ENCODE data around the gene VCP.

VCP gene

DNA sequence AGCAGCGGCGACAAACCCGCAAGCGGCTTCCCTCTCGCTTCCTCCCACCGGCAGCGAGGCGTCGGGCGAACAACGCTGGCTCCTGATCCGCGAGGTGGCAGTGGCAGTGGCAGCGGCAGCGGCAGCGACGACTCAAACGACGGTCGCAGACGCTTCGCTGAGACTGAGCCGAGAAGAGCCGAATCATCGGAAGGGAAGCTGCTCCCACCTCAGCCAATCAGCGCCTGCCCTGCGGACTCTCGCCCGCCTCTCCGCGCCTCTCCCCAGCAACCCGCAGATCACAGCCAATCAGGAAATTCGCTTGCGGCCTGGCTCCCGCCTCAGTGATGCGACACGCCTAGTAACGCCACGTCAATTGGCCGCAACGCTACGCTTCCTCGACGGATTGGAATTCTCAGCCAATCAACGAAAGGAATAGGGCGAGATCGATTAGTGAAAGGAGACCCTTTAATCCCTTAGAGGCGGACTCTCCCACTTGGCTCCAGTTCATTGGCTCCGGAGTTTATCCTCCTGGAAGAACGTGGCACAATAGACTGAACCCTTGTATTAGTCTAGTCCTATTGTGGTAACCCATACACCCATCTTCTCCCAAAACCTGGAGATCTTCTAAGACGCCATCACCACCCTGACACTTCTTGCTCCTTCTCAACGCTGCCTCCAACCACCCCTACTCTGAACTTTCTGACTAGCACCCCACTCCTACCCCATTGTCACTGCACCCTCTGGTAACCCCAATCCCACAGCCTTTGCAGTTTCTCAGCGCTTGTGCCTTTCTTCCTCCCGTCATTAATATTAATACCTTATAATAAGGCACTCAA, at the start of gene VCP:
Gene VCP (minus strand): TSS at position 165 of the 818 bp plus-strand sequence. CDS start 272 bp downstream, outside the sequence.
- peak; percentile 98 for DNase-seq (ENCODE audit: low spot score)

DNA sequence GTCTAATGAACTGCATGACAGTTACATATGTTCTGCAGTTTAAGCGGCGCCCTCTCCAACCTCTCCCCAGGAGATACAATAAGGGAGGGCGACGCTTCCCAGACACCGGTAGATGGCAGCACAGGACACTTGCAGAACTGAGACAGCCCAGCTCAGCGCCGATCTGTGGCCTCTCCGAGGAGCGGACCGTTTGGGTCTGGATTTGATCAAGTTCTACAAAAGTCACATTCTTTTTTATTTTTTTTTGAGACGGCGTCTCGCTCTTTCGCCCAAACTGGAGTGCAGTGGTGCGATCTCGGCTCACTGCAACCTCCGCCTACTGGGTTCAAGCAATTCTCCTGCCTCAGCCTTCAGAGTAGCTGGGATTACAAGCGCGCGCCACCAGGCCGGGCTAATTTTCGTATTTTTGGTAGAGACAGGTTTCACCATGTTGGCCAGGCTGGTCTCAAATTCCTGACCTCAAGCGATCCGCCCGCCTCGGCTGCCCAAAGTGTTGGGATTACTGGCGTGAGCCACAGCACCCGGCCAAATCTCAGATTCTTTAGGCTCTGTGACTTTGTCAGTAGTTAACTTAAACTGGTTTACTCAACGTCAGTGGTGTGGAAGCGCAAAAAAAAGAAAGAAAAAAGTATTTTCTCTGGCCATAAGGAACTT, 44.6 kb upstream of the VCP start:
- peak; percentile 78 for DNase-seq (ENCODE audit: low spot score)

DNA sequence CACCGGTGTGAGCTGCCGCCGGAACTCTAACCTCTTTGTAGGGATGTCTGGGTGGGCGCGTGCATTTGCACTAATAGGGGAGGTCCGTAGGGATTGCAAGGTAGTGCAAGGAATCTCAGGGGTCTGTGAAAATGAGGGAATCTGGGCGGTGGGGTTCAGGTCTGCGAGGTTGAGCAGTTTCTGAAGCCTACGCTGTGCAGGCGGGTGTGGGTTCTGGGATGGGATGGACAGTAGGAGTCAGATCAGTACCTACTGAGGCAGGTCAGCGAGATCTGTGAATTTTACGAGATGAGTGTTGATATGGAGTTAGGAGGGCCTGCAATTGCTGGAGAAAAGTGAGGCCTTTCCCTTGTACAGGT, 44.1 kb upstream of the VCP start:
- DNase-seq (ENCODE audit: low spot score) = no peak

DNA sequence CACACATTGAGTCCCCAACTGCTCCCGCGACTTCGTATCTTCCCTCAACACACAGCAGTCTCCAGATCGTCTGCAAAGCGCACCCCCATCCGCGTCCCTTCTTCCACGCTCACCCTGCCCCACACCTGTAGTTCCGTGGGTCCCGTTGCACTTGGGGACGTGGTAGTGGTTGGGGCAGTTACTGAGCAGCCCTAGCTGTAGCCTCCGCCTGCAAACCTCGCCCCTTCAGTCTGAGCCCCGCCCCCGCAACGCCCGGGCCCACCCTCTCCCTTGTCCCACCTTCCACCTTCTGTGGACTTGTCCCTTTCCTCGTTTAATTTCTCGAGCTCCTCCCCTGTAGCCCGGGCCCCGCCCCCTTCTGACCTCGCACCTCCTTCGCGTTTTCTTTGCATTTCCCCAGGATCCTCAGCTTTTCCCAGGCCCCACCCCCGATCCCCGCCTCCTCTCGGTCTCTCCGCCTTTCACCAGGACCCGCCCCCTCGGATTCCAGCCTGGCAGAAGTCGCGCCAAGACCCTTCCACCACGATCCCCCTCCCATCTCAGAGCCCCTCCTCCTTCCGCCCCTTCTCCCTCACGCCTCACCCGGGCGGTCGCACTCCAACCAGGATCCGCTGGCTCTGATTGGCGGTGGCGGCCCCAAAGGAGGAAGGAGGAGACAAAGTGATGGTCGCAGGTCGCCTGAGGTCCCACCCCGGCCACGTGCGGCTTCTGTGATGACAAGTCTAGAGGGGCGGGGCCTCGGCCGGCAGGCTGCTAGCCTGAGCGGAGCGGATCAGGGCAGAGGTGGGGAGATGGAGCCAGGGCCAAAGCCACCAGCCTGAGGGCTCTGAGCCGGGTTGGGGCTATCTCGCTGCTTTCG, 43.5 kb upstream of the VCP start, which contains the start of gene ATOSB:
Gene ATOSB (minus strand): TSS at position 183 of the 859 bp plus-strand sequence. CDS start 7,588 bp downstream, outside the sequence.
- DNase-seq (ENCODE audit: low spot score) = peak; percentile 92

DNA sequence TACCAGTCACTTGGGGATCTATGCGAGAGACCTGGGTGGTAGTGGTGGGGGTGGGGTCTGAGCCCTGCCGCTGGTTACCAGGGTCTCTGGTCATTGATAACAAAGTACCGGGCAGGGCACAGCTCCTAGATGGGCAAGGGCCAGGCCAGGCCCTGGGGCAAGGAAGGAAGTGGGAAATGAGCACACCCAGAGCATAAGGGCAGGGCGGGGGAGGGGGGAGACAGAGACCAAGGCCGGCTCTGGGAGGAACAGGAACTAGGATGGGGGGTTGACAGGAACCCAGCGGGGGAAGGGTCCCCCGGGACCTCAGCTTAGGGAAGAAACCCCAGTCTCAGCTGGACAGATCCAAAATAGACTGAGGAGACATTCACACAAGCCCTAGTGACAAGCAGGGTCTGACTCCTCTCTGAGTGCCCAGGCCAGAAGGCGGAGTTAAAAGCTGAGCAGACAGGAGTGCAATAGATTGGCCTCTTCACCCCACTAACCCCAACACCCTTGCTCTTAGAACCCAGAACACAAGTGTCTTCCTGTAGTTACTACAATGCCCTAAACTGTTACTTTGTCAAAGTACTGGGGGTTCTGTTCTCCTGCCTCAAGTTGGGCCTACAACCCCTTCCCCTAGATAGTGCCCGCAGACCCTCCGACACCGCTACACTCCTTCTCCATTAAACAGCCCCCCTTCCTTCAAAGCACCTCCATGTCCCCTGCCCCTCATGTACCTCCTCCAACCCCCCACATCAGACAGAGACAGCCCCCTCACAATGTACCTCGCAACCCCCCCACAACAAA, 42.6 kb upstream of the VCP start:
- DNase-seq (ENCODE audit: low spot score) = no peak

DNA sequence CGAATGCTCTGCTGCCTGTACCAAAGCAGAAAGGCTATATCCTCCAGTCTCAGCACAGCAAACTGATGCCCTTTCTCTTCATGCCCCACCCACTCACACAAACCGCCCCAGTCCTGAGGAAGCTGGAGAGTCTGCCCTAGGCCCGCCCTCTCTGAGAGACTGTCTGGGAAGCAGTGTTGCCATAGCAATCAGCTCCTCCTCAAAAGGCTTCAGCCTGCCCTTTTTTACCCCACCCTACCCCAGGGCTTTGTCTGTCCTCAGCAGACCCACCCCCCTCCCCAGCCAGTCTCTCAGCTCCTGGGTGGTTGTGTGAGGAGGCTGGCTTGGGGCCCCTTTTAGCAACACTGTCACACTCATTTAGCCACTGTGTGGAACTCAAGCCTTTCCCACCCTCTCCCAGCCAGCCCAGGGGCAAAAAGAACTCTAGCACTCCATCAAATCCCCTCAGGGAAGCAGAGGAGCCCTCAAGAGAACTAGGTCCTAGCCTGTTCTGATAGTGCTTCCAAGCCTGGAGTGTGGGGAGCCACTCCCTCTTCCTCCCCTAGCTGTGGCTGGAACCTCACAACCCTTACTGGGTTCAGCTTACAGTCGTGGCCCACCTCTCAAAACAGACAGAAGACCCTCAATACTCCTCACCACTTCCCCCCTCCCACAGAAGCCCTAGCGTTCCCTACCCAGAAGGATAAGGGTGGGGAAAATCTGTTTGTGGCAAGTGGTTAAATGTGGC, 41.9 kb upstream of the VCP start:
- DNase-seq (ENCODE audit: low spot score) = peak; percentile 57

DNA sequence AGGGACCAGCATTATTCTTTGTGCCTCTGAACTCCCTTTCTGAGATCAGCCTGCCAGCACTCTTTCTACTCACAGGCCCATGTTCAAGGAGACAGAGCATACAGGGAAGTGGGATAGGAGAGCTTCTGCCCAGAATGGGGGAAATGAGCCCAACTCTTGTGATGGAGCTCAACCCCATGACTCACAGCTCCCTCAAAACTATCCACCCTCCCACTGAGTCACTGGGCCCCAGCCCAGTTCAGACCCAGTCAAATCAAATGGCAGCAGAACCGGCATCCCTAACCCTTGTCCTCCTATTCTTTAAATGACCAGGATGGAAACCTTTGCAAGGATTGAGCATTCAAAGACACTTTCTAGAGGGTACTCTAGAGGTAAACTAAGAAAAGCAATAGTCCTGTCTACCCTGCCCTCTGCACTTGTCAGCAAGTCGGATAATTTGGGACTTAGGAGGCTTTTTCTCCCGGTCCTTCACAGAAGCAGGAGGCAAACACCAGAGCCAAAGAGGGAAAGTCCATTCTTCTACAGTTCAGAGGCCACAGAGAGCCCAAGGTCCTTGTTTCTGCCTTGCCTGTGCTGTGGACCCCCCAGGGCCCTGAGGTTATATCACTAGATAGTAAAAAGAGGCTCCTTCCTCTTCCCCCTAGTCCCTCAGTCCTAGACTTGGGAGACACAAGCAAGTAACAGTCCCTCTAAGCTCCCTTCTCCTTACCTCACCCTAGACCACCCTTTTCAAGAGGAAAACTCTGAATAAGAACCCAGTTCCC, 40.0 kb upstream of the VCP start:
- DNase-seq (ENCODE audit: low spot score) = no peak

DNA sequence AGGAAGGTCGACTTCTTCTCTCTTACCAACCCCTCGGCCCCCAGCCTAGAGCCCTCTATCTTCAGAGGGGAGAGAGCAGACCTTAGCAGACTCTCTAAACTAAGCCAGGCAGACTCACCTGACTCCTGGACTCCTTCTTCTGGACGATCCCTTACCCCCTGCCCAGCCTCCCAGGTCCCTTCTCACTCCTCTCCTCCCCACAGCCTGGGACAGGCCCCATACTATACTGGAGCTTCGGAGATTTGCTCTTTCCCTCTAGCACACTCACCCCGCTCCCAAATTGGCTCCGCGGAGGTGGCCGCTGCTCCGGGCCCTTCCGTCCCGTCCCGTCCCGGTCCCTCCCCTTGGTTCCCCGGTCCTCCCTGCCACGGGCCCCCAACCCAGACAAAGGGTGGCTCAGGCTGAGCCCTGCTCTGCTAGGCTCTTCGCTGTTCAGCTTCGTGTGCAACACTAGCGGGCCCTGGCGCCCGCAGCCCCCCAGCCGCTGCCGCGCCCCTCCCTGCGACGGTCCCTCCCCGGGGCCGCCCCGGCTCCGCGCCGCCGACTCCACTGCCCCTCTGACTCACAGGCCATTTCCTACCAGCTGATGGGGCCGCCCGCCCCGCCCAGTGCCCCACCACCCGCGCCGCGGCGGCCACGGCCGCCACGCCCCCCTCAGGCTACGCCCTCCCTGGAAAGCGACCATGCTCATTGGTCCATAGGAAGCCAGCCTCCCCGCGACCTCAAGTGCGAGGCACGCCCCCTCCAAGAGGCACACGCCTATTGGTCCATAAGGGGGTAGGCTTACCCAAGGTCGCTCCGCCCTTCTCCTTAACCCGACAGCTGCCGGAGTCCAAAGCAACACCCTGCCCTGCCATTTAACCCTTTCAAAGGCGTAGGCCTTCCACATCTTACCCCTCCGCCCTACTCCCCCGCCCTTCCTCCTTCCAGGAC, 38.8 kb upstream of the VCP start:
- DNase-seq (ENCODE audit: low spot score) = peak; percentile 96

DNA sequence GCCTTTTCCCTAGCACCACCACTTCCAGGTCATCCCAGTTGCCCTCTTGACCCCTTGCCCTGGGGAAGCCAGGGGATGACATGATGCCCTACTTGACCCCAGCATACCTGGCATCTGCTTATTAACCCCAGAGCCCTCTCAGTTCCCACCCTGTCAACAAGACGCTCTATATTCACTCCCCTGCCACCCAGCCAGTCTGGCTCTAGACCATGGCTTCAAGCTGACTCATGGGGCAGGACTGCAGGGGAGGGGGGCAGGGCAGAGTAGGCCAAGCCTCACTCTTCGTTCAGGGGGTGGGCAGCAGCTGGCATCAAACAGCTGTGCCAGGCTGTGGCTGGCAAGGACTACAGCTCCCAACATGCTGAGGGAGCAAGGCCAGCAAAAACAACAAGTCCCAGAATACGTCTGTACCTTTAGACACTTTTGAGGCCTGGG, 37.9 kb upstream of the VCP start:
- no peak for DNase-seq (ENCODE audit: low spot score)

DNA sequence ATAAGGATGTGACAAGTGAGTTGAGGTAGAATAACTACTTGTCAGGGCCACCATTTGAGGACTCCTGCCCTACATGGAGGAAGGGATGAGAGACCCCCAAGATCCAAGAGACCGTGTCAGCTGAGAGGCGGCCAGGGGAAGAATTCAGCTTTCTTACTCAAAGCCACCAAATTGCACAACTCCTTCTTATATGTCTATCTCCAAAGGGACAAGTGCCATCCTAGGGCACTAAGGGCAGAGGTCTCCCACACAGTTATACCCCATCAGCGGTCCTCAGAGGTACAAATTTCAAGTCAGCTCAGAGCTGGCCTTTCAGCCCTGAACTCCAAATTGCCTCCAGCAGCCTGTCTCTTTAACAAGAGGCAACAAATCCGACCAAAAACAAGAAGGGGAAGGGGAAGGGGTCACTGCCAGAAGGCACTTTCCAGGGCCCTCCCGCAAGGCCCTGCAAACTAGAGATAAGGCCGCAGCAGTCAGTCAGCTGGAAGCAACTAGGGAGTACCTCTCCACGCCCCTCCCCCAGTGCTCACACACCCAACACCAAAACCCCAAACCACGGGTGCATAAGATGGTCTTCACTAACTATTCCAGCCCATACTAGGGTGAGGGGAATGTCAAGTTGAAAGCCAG, 36.6 kb upstream of the VCP start:
- DNase-seq (ENCODE audit: low spot score) = no peak

DNA sequence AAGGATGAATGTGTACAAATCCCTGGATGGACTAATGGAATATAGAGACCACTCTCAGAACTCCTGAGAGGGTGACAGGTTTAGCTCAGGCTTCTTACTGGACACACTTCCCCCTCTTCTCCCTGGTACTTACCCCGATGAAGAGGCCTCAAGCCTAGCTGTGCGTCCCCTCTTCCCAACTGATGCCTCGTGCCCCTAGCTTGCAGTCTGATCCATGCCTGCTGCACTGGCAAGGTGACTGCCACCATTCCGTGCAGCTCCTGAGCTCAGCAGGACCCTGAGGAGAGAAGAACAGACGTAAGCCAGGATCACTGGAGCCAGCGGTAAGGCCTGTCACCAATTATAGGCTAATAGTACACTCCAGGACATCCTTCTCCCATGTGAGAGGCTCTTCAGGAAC, 36.0 kb upstream of the VCP start:
- DNase-seq (ENCODE audit: low spot score) = no peak

DNA sequence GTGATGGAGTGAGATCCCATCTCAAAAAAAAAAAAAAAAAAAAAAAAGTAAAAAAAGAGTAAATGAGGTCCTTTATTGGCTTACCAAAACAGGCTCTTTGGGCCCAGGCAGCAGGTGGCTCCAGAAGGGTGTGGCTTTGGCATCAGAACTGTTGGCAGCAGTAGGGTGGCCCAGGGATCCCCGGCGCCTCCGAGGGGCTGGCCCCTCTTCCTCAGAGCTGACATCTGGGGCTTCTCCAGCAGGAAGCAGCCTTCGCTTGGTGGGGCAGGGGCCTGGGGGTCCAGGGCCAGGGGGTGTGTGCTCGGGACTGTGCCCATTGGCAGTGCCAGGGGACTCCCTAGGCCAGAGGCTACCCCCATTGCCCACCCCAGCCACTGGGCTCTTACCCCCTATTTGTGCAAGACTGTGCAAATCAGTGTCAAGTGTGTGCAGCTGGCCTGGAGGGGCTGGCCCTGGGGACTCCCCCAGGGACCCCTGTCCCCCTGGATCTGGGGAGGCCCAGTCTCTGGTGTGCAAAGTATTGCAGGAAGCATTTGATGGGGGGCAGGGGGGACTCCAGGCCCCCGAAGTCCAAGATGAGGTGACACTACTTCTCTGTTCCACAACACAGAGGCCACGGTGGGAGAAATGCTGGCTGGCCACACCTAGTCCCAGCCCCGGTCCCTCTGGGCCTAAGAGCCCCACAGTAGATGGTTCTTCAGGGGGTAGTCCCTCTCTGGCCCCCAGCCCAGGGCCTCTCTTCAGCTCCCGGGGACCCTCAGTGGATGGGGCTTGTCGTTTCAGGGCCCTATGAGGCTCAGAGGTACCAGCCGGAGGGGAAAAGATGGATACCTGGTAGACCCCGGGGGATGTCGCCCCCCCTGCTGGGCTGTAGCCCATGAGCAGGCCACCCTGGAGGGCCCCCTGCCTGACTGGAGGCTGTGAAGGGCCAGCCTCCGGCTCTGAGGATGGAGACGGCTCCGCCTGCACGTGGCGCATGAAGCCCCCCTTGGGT, 35.2 kb upstream of the VCP start:
- DNase-seq (ENCODE audit: low spot score) = no peak

DNA sequence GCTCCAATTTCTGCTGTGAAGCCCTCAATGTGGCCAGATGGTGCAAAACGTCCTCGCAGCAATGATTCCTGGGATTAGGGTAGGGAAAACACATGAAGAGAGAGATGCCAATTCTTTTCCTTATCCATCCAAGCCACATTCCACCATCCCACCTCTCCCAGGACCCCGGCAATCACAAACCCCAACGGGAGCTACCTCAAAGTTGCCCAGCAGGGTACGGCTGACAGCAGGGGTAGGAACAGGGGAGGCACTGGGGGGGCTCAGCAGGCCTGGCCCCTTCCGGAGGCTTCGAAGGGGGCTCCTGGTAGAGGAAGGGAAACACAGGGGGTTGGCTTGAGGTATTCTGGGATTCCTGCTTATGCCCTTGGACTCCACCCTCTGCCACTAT, 33.9 kb upstream of the VCP start:
- no peak for DNase-seq (ENCODE audit: low spot score)

DNA sequence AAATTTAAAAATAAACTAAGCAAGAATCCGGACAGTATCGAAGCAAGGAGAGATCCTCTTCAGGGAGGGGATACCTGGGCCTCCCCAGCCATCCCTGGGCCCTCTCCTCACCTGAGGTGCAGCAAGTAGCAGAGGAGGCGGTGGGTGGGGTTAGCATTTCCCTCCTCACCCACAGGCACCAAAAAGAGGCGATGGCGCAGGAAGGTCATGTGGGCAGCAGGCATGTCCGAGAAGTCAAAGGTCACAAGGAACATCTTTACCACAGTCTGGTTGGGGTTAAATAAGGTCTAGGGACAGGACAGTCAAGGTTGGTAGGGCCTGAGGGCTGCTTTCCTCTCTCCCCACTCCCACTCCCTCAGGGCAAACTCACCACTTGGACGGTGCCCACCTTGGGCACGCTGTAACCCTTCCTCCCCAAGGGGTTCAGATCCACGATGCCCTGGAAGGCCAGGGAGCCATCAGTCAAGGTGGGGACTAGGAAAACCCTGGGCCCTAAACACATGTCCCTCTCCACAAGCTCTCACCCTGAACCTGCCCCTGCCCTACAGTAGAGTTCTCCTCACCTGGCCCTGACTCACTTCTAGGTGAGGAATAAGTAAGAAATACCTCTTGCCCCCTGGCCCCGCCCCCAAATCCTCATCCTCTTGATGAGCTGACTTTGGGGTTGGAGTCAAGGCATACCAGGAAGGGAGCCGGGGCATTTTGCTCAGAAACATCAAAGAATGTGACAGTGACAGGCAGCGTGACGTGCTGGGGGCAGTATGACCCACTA, 33.3 kb upstream of the VCP start:
- DNase-seq (ENCODE audit: low spot score) = no peak

DNA sequence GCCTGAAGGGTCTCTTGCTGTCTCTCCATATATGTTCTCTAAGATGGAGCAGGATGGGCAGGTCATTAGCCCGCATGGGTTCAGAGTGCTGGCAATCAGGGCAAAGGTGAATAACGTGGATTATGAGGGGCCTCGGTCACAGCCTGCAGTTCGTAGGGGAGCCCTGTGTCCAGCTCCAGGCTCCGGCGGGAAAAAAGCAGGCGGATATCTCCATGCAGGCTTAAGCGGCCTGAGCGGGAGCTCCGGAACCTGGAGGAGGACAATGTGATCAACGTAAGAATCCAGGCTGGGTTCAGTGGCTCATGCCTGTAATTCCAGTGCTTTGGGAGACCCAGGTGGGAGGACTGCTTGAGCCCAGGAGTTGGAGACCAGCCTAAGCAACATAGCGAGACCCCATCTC, 32.7 kb upstream of the VCP start:
- no peak for DNase-seq (ENCODE audit: low spot score)

DNA sequence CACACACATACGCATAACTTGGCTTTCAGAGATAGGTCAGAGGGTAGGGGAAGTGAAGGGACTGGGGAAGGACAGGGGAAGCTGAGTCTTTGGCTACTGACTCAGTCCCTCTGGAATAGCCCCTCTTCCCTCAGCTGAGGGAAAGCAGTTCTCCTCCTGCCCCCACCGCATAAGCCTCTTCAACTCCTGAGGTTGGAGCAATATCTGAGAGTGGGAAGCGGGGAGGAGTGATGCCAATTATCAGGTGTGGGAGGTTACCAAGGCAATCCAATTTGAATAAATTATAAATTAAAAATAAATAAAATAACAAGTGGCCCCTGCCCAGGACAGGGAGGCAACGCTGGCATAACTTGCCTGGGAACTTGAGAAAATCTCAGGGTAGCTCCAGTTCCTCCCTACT, 32.2 kb upstream of the VCP start:
- DNase-seq (ENCODE audit: low spot score) = no peak
